ENCODE data around the gene DPYSL3. TPM values are rescaled to one million over a fixed set of nuclear protein-coding genes. Genes with fewer than 3 reads are reported as not detected.

Gene DPYSL3
- total and polyA plus RNA-seq, 5 donors from 2014 or later: 1.1 TPM; not detected in 4

DNA sequence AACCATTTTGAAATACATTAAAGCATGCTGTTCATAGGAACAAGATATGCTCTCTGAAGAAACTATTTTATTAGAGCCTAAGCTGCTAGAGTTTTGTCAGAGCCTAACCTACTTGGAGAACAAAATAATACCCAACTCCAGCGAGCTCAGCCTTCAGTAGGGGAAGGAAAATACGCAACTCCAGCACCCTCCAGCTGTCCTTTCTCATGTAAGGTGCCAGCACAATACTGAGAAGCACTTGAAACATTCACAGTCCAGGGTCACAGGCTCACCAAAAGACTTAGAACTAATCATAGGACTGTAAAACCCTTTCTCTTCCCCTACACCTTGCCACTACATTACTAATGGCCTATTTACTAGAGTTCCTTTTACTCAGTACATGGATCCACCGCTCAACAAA lies 18.9 kb downstream of the DPYSL3 start:
- DNase-seq (no peak), ATAC-seq (ENCODE audit: low read depth in 2 of 2) (no peak)
- no peaks in the 10 kb centered on the region for H3K36me3 ChIP-seq (ENCODE audit: control insufficient read depth, insufficient read depth, low read length)
- Mint-ChIP-seq H3K36me3 (no peaks in the 10 kb centered on the region), H3K4me3 (no peak overlapping the region), H3K27me3 (peaks cover 13% of the 10 kb centered on the region), H3K27ac (no peak overlapping the region), H3K9me3 (peaks cover 0 to 9% (median 5%) of the 10 kb centered on the region in 7 donors), H3K4me1 (no peaks in the 10 kb centered on the region)
- no peak overlapping the region for H3K4me3 ChIP-seq (ENCODE audit: low read depth, low read length)
- H3K9me3 ChIP-seq (ENCODE audit: control insufficient read depth in 2 of 2, low read length in 2 of 2): no peaks in the 10 kb centered on the region
- no peaks in the 10 kb centered on the region for H3K4me1 ChIP-seq (ENCODE audit: control insufficient read depth, insufficient read depth, low read length, poor library complexity, severe bottlenecking)
- no peaks in the 10 kb centered on the region for H3K27me3 ChIP-seq (ENCODE audit: control insufficient read depth, insufficient read depth, low read length)
- no peak overlapping the region for H3K27ac ChIP-seq (ENCODE audit: insufficient read depth, low read length, poor library complexity, severe bottlenecking)

DNA sequence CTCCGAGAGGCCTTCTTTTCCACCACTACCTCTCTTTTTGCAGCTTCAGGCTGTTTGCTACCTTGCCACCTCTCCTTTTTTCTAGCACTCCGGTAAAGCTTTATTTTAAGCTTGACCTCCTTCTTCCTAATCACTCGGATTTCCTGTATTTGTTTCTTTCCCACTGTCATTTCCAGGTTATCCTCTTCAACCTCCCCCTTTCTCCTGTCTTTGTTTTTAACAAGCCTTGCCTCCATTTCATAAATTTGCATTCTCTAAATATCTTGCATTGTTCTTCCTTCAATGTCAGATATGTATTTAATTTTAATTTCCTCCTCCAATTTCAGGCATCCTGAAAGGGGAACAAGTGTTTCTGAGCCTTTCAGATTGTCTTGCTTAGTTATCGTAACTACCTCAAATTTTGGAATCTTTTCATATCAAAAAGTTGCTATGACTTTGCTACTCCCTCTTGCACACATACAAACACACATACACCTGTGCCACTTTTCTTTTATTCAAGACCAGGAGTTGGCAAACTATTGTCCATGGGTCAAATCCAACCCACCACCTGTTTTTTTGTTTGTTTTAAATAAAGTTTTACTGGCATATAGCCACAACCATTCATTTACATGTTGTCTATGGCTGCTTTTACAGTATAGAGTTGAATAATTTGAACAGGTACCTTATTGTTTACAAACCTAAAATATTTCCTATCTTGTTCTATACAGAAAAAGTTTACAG lies 22.7 kb downstream of the DPYSL3 start:
- Mint-ChIP-seq H3K27ac (no peak overlapping the region), H3K4me3 (no peak overlapping the region), H3K4me1 (no peaks in the 10 kb centered on the region), H3K27me3 (peaks cover 13% of the 10 kb centered on the region), H3K9me3 (peaks cover 1 to 7% (median 3%) of the 10 kb centered on the region in 7 donors), H3K36me3 (no peaks in the 10 kb centered on the region)
- Histone ChIP-seq H3K4me1 (ENCODE audit: control insufficient read depth, insufficient read depth, low read length, poor library complexity, severe bottlenecking) (no peaks in the 10 kb centered on the region), H3K9me3 (ENCODE audit: control insufficient read depth in 2 of 2, low read length in 2 of 2) (no peaks in the 10 kb centered on the region), H3K36me3 (ENCODE audit: control insufficient read depth, insufficient read depth, low read length) (no peaks in the 10 kb centered on the region), H3K4me3 (ENCODE audit: low read depth, low read length) (no peak overlapping the region), H3K27ac (ENCODE audit: insufficient read depth, low read length, poor library complexity, severe bottlenecking) (no peak overlapping the region), H3K27me3 (ENCODE audit: control insufficient read depth, insufficient read depth, low read length) (no peaks in the 10 kb centered on the region)
- ATAC-seq (ENCODE audit: low read depth in 2 of 2): no peak
- no peak for DNase-seq

DNA sequence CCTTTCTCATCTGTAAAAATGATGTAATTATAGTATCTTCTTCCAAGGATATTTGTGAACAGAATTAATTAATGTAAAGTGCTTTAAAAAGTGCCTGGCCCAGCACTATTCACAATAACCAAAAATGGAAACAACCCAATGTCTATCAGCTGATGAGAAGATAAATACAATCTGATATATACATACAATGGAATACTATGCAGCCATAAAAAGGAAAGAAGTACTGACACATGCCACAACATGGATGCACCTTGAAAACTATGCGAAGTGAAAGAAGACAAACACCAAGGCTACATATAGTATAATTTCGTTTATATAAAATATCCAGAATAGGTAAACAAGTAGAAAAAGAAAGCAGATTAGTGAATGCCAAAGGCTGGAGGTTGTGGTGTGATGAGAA lies 24.1 kb downstream of the DPYSL3 start:
- peaks cover 0 to 7% (median 3%) of the 10 kb centered on the region in 7 donors for H3K9me3 Mint-ChIP-seq
- H3K4me3 ChIP-seq (ENCODE audit: low read depth, low read length): no peak overlapping the region
- no peaks in the 10 kb centered on the region for H3K9me3 ChIP-seq (ENCODE audit: control insufficient read depth in 2 of 2, low read length in 2 of 2)
- H3K36me3 Mint-ChIP-seq: no peaks in the 10 kb centered on the region
- no peaks in the 10 kb centered on the region for H3K4me1 ChIP-seq (ENCODE audit: control insufficient read depth, insufficient read depth, low read length, poor library complexity, severe bottlenecking)
- ATAC-seq (ENCODE audit: low read depth in 2 of 2) (no peak), DNase-seq (no peak)
- peaks cover 8% of the 10 kb centered on the region for H3K27me3 Mint-ChIP-seq
- no peak overlapping the region for H3K4me3 Mint-ChIP-seq
- no peaks in the 10 kb centered on the region for H3K27me3 ChIP-seq (ENCODE audit: control insufficient read depth, insufficient read depth, low read length)
- no peak overlapping the region for H3K27ac Mint-ChIP-seq
- no peaks in the 10 kb centered on the region for H3K36me3 ChIP-seq (ENCODE audit: control insufficient read depth, insufficient read depth, low read length)
- no peak overlapping the region for H3K27ac ChIP-seq (ENCODE audit: insufficient read depth, low read length, poor library complexity, severe bottlenecking)
- H3K4me1 Mint-ChIP-seq: no peaks in the 10 kb centered on the region

DNA sequence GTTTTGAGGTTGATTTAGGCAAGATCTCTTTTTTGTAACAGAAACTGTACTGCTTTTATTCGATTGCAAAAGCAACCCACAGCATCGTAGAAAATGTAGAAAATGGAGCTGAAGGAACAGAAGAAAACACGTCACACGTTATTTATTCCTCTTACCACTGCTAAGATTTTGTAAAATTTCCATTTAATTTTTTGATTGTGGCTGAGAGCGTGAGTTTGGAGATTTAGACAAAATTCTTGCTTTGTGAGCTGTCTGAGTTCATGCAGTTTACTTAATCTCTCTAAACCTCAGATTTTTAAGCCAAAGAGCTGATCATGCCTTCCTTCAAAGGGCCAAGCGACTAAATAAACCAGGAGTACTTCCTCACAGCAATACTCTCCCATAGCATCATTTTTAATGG lies 24.8 kb downstream of the DPYSL3 start:
- Mint-ChIP-seq H3K4me1 (no peaks in the 10 kb centered on the region), H3K27ac (no peak overlapping the region), H3K9me3 (peaks cover 0 to 7% (median 3%) of the 10 kb centered on the region in 7 donors), H3K4me3 (no peak overlapping the region), H3K36me3 (no peaks in the 10 kb centered on the region), H3K27me3 (peaks cover 4% of the 10 kb centered on the region)
- no peak for DNase-seq
- Histone ChIP-seq H3K27me3 (ENCODE audit: control insufficient read depth, insufficient read depth, low read length) (no peaks in the 10 kb centered on the region), H3K27ac (ENCODE audit: insufficient read depth, low read length, poor library complexity, severe bottlenecking) (no peak overlapping the region), H3K9me3 (ENCODE audit: control insufficient read depth in 2 of 2, low read length in 2 of 2) (no peaks in the 10 kb centered on the region), H3K36me3 (ENCODE audit: control insufficient read depth, insufficient read depth, low read length) (no peaks in the 10 kb centered on the region), H3K4me1 (ENCODE audit: control insufficient read depth, insufficient read depth, low read length, poor library complexity, severe bottlenecking) (no peaks in the 10 kb centered on the region), H3K4me3 (ENCODE audit: low read depth, low read length) (no peak overlapping the region)
- no peak for ATAC-seq (ENCODE audit: low read depth in 2 of 2)

DNA sequence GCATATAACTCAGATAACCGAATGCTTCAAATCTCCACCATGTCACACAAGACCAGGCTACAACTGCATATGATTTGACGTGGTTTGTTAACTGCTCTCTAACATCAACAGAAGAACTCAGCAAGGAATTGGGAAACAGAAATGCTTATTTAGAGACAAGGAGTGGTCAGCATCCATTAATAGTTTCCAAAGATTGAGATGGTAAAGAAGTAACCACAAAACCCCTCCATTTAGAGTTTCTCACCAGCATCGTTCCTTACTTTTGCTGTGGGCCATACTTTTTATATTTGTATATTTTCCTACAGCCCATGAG lies 25.2 kb downstream of the DPYSL3 start:
- DNase-seq (no peak), ATAC-seq (ENCODE audit: low read depth in 2 of 2) (no peak)
- no peaks in the 10 kb centered on the region for H3K4me1 ChIP-seq (ENCODE audit: control insufficient read depth, insufficient read depth, low read length, poor library complexity, severe bottlenecking)
- Mint-ChIP-seq H3K9me3 (peaks cover 0 to 7% (median 3%) of the 10 kb centered on the region in 7 donors), H3K36me3 (no peaks in the 10 kb centered on the region), H3K4me3 (no peak overlapping the region), H3K27me3 (peaks cover 4% of the 10 kb centered on the region), H3K27ac (no peak overlapping the region), H3K4me1 (no peaks in the 10 kb centered on the region)
- no peaks in the 10 kb centered on the region for H3K36me3 ChIP-seq (ENCODE audit: control insufficient read depth, insufficient read depth, low read length)
- H3K4me3 ChIP-seq (ENCODE audit: low read depth, low read length): no peak overlapping the region
- no peaks in the 10 kb centered on the region for H3K27me3 ChIP-seq (ENCODE audit: control insufficient read depth, insufficient read depth, low read length)
- H3K27ac ChIP-seq (ENCODE audit: insufficient read depth, low read length, poor library complexity, severe bottlenecking): no peak overlapping the region
- H3K9me3 ChIP-seq (ENCODE audit: control insufficient read depth in 2 of 2, low read length in 2 of 2): no peaks in the 10 kb centered on the region

DNA sequence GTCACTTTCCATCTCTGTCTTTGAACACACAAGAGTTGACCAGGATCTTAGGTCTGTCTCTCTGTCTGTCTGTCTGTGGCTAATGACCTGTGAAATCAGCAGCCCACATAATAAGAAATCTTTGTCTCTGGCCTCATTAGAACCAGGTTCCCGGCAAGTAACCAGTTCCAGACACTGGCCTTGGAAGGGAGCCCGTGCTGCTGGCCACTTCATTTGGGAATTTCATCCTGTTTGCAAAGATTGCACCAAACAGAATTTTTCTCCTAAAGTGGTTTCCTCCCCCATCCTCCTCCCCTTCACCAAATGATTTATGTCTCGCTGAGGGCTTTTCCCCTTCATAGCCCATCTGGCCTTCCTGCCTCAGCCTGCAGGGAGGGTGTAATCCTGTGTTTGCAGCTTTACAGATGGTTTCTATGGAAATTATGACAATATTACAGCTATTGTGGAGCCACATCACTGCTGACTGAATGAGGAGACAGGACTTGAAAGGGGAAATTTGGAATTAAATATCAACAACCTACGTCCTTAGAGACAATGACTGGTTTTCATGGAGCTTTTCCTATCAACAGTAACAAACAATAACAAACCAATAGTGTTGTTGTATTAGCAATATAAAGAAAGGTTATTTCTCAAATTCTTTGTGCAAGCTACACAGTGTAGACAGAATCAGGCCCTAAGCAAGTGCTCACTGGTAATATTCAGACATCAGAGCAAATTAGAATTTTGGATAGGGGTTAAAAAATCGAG lies 25.7 kb downstream of the DPYSL3 start:
- Mint-ChIP-seq H3K36me3 (no peaks in the 10 kb centered on the region), H3K27ac (no peak overlapping the region), H3K4me3 (no peak overlapping the region), H3K9me3 (peaks cover 0 to 7% (median 3%) of the 10 kb centered on the region in 7 donors), H3K27me3 (peaks cover 4% of the 10 kb centered on the region), H3K4me1 (no peaks in the 10 kb centered on the region)
- H3K9me3 ChIP-seq (ENCODE audit: control insufficient read depth in 2 of 2, low read length in 2 of 2): no peaks in the 10 kb centered on the region
- no peak overlapping the region for H3K4me3 ChIP-seq (ENCODE audit: low read depth, low read length)
- no peaks in the 10 kb centered on the region for H3K4me1 ChIP-seq (ENCODE audit: control insufficient read depth, insufficient read depth, low read length, poor library complexity, severe bottlenecking)
- H3K27me3 ChIP-seq (ENCODE audit: control insufficient read depth, insufficient read depth, low read length): no peaks in the 10 kb centered on the region
- H3K36me3 ChIP-seq (ENCODE audit: control insufficient read depth, insufficient read depth, low read length): no peaks in the 10 kb centered on the region
- ATAC-seq (ENCODE audit: low read depth in 2 of 2): no peak
- H3K27ac ChIP-seq (ENCODE audit: insufficient read depth, low read length, poor library complexity, severe bottlenecking): no peak overlapping the region
- no peak for DNase-seq

DNA sequence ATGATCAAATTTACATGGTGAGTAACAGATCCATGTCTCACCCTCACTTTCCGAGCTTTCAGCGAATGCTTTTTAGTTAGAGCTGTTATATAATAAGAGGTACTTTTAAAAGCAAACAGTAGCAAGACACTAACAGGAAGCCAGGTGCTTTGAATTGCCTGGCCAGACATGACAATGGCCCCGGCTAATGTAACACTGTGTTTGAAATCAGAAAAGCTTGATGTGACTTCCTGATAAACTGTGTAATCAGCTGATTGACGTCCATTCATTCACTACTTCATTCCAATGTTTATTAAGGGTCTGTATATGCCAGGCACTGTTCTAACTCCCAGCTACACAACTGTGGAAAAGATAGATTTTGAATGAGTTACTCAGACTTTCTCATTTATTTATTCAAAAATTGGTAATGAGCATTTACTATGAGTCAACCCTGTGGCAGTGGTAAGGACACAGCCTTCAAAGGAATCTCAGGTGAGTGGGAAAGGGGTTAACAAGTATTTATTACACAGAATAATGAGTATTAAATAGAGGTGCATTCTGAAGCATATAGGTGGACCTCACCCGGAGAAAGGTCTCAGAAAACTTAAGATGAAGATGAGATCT lies 26.6 kb downstream of the DPYSL3 start:
- DNase-seq (no peak), ATAC-seq (ENCODE audit: low read depth in 2 of 2) (no peak)
- peaks cover 0 to 6% (median 3%) of the 10 kb centered on the region in 7 donors for H3K9me3 Mint-ChIP-seq
- H3K27ac ChIP-seq (ENCODE audit: insufficient read depth, low read length, poor library complexity, severe bottlenecking): no peak overlapping the region
- H3K4me3 ChIP-seq (ENCODE audit: low read depth, low read length): no peak overlapping the region
- peaks cover 4% of the 10 kb centered on the region for H3K27me3 Mint-ChIP-seq
- H3K27me3 ChIP-seq (ENCODE audit: control insufficient read depth, insufficient read depth, low read length): no peaks in the 10 kb centered on the region
- H3K27ac Mint-ChIP-seq: no peak overlapping the region
- no peaks in the 10 kb centered on the region for H3K9me3 ChIP-seq (ENCODE audit: control insufficient read depth in 2 of 2, low read length in 2 of 2)
- no peaks in the 10 kb centered on the region for H3K4me1 Mint-ChIP-seq
- H3K4me1 ChIP-seq (ENCODE audit: control insufficient read depth, insufficient read depth, low read length, poor library complexity, severe bottlenecking): no peaks in the 10 kb centered on the region
- no peaks in the 10 kb centered on the region for H3K36me3 ChIP-seq (ENCODE audit: control insufficient read depth, insufficient read depth, low read length)
- no peaks in the 10 kb centered on the region for H3K36me3 Mint-ChIP-seq
- H3K4me3 Mint-ChIP-seq: no peak overlapping the region

All from CD4-positive, CD25-positive, alpha-beta regulatory T cell (primary cell).